Heart right ventricle (tissue), 16 donors: Measurements from ENCODE around the gene ZNF423. TPM values are rescaled to one million over a fixed set of nuclear protein-coding genes. Genes with fewer than 3 reads are reported as not detected.

ENCODE experiments used
- ATAC-seq, 8 donors: fragments of 200-7000 bp; cut with Tn5 transposase; one replicate each; pipeline ENCODE4 v1.9.1; 2020; ENCODE audit warnings: mild to moderate bottlenecking in 8 of 8, moderate library complexity in 8 of 8, moderate number of reproducible peaks in 1 of 8
- DNase-seq, 2 donors: peaks; one replicate each; pipeline ENCODE4 v3.0.0-alpha.2; 2020
- H3K27ac ChIP-seq, 10 donors: fragments of 200-600 bp; sonication (generic) in 2 of 10; one replicate each; pipeline versions ENCODE4 v1.5.0 to v1.8.0; 2020 to 2022; ENCODE audit warnings: mild to moderate bottlenecking in 3 of 10
- H3K27me3 ChIP-seq, 7 donors: fragments of 200-600 bp; one replicate each; pipeline ENCODE4 v1.8.0; 2021 to 2022; ENCODE audit warnings: mild to moderate bottlenecking in 2 of 7
- H3K36me3 ChIP-seq, 9 donors: fragments of 200-600 bp; sonication (generic) in 1 of 9; one replicate each; pipeline versions ENCODE4 v1.5.0 to v1.8.0; 2020 to 2022; ENCODE audit warnings: mild to moderate bottlenecking in 2 of 9
- H3K4me1 ChIP-seq, 9 donors: fragments of 200-600 bp; sonication (generic) in 1 of 9; one replicate each; pipeline versions ENCODE4 v1.5.0 to v1.8.0; 2020 to 2022; ENCODE audit warnings: mild to moderate bottlenecking in 4 of 9
- H3K4me3 ChIP-seq, 10 donors: fragments of 200-600 bp; sonication (generic) in 2 of 10; one replicate each; pipeline versions ENCODE4 v1.5.0 to v1.8.0; 2020 to 2022; ENCODE audit warnings: mild to moderate bottlenecking in 7 of 10, moderate library complexity in 2 of 10
- H3K9me3 ChIP-seq, 11 donors: fragments of 200-600 bp in 10 of 11; sonication (generic) in 2 of 11; one replicate each; pipeline versions ENCODE4 v1.5.0 to v1.8.0; 2013 to 2022; ENCODE audit warnings: mild to moderate bottlenecking in 2 of 11, control low read depth in 1 of 11, moderate library complexity in 1 of 11
- WGBS, 2 donors: extraction: QIAGEN DNeasy Blood & Tissue Kit; methylation state at CpG; one replicate each; pipeline ENCODE4 v1.1.7; 2013; ENCODE audit warnings: inconsistent platforms in 1 of 2; 5-methylcytosine and 5-hydroxymethylcytosine counted together
- intact Hi-C, 10 donors: fragments of 100-400 bp; cut with DNase I; formaldehyde crosslinking; loops; one replicate each; pipeline versions ENCODE4 v1.11.1 to v1.14.2; 2022
- polyA plus RNA-seq, 2 donors: library from polyadenylated mRNA; stranded (reverse); fragments of 200-250 nt; gene quantifications; one replicate each; pipeline ENCODE4 v1.2.3, GENCODE V29; 2013
- total RNA-seq, 10 donors: library from RNA; stranded (reverse); fragmentation: NEBNext Ultra II Directional in 3 of 10; extraction: Animal tissue kit (Norgen Biotek cat#: 25700) in 3 of 10; gene quantifications; one replicate each; pipeline versions ENCODE4 v1.2.1 to v1.2.4, GENCODE V29; 2021 to 2023
- TF ChIP-seq, protein P1 (sequence below), 9 donors: fragments of 200-600 bp; sonication (generic) in 2 of 9; IDR thresholded peaks; one replicate each; pipeline versions ENCODE4 v1.5.0 to v1.8.0; 2021 to 2022; ENCODE audit warnings: antibody characterized with exemption in 9 of 9, mild to moderate bottlenecking in 5 of 9, moderate library complexity in 1 of 9
- donor health status: Arrhythmogenic right ventricular cardiomyopathy.
- donor health status: ischemic (EF 13 %, LVEDD 7.1; RV severe dilation, severe dysfunction).
- donor health status: healthy with polysubstance abuse.
- donor health status: DM: no; HTN: yes; CAD: no.
- donor health status: DM: no; HTN: no; CAD: no.
- donor health status: ischemic (EF 25% LVEDD 6.9; RV normal size, moderate dysfunction).
- donor health status: ischemic (EF 25% LVEDD 5.7; RV mildly dilated, moderate dysfunction).
- donor health status: healthy.
- donor health status: DM: yes; HTN: yes; CAD: no.
- donor health status: Ischemic cardiomyopathy.
- donor health status: ischemic (EF 35%, LVEDD 5.7; RV mildly dilated, moderate dysfunction).
- donor health status: nonischemic (EF 11% LVEDD 7.7; RV severe dilation, severe dysfunction).
- donor health status: DM: yes; HTN: yes; CAD: no.
- donor health status: PGD.
- donor health status: ischemic (EF 29% LVEDD 5.4; RV normal size, mild dysfunction).
- donor health status: nonischemic (EF 23%, LVEDD 6.1; RV moderate dilation, normal function).

ZNF423 gene
- total and polyA plus RNA-seq, 12 donors: 2.6 to 10.6 (median 7.0) TPM

- TF ChIP-seq, protein P1, sequence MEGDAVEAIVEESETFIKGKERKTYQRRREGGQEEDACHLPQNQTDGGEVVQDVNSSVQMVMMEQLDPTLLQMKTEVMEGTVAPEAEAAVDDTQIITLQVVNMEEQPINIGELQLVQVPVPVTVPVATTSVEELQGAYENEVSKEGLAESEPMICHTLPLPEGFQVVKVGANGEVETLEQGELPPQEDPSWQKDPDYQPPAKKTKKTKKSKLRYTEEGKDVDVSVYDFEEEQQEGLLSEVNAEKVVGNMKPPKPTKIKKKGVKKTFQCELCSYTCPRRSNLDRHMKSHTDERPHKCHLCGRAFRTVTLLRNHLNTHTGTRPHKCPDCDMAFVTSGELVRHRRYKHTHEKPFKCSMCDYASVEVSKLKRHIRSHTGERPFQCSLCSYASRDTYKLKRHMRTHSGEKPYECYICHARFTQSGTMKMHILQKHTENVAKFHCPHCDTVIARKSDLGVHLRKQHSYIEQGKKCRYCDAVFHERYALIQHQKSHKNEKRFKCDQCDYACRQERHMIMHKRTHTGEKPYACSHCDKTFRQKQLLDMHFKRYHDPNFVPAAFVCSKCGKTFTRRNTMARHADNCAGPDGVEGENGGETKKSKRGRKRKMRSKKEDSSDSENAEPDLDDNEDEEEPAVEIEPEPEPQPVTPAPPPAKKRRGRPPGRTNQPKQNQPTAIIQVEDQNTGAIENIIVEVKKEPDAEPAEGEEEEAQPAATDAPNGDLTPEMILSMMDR (IDR thresholded peaks at IDR 0.05): no peak
- 75 to 80% methylated on average over 9 of the region's 9 CpGs for WGBS, 2 donors
- Histone ChIP-seq H3K27me3 (no peaks in the 10 kb centered on the region), H3K9me3 (no peaks in the 10 kb centered on the region), H3K36me3 (no peaks in the 10 kb centered on the region), H3K27ac (no peak overlapping the region), H3K4me3 (no peak overlapping the region), H3K4me1 (peaks cover 0 to 49% (median 26%) of the 10 kb centered on the region in 9 donors)
- no peak for ATAC-seq
- intact Hi-C loops: loop anchor here in 1 of 10 donors (1.0 kb wide), 1 partner anchor 17 kb away; no protein-coding TSS in a partner anchor
- no peak for DNase-seq
These were observed 45.1 kb downstream of the ZNF423 start for GRCh38 chr16:49810831-49811230.

DNA sequence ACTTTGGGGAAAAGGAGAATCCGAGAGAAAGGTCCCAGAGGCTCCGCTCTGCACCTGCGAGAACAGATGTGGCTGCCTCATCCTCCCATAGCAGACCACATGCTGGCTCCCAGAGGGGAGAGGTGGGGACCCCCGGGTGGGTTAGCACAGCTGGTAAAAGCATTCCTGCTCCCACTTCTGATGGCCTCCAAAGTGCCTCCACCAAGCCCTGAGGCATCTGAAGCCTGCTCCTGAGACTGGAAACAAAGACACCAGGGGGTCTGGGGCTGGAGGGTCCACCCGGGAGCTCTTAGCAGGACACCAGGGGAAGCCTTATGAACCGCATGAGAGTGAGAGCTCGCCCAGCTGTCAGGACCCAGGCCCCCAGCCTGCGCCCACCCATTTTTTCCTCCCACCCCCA, 46.4 kb downstream of the ZNF423 start:
- no peaks in the 10 kb centered on the region for H3K36me3 ChIP-seq
- no peak overlapping the region for H3K27ac ChIP-seq
- intact Hi-C loops: no loop called here
- H3K4me3 ChIP-seq: no peak overlapping the region
- no peaks in the 10 kb centered on the region for H3K27me3 ChIP-seq
- 89 to 92% methylated on average over 8 of the region's 8 CpGs for WGBS, 2 donors
- H3K4me1 ChIP-seq: peaks cover 0 to 46% (median 25%) of the 10 kb centered on the region in 9 donors
- DNase-seq (no peak), ATAC-seq (no peak)
- TF ChIP-seq, protein P1 (IDR thresholded peaks at IDR 0.05): no peak
- no peaks in the 10 kb centered on the region for H3K9me3 ChIP-seq

- ATAC-seq (peak in 1 of 8 donors; percentile 7), DNase-seq (no peak)
- Histone ChIP-seq H3K9me3 (no peaks in the 10 kb centered on the region), H3K4me1 (peaks cover 0 to 42% (median 25%) of the 10 kb centered on the region in 9 donors), H3K27ac (no peak overlapping the region), H3K27me3 (no peaks in the 10 kb centered on the region), H3K4me3 (no peak overlapping the region), H3K36me3 (no peaks in the 10 kb centered on the region)
- TF ChIP-seq, protein P1 (IDR thresholded peaks at IDR 0.05): no peak
- intact Hi-C loops: no loop called here
- WGBS, 2 donors: 81 to 84% methylated on average over 17 of the region's 17 CpGs
These were observed 46.9 kb downstream of the ZNF423 start for GRCh38 chr16:49809062-49809461.

DNA sequence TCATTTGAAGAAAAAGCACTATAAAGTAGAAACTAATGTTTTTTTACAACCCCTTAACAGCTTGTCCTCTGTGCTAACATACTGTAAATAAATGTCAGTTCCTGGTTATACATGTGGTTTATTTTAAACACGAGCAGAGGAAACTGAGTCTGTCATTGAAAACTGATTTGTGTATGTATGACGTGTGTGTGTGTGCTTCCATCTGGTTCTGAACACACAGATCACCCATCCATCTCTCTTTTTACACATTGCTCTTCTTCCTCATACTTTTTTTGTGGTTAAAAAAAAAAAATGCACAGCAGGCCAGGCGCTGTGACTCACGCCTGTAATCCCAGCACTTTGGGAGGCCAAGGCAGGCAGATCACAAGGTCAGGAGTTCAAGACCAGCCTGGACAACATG, 49.5 kb downstream of the ZNF423 start:
- Histone ChIP-seq H3K36me3 (no peaks in the 10 kb centered on the region), H3K27ac (no peak overlapping the region), H3K9me3 (no peaks in the 10 kb centered on the region), H3K4me1 (peaks cover 0 to 16% (median 7%) of the 10 kb centered on the region in 9 donors), H3K4me3 (no peak overlapping the region), H3K27me3 (no peaks in the 10 kb centered on the region)
- whole genome bisulfite sequencing, 2 donors: 73 to 85% methylated on average over 4 of the region's 4 CpGs
- intact Hi-C loops: no loop called here
- TF ChIP-seq, protein P1 (IDR thresholded peaks at IDR 0.05): no peak
- ATAC-seq (no peak), DNase-seq (no peak)
